GM13977 (cell line): ENCODE measurements around the gene IFNA1.
"Not testable (repeated sequence)": the region's sequence is repeated elsewhere in the genome, so short reads cannot be mapped to it uniquely, and the experiment has no call there.

Experiments
- DNase-seq: peaks from one replicate; pipeline ENCODE4 v3.0.0; 2012; ENCODE audit warnings: low spot score
- CTCF ChIP-seq: IDR thresholded peaks from 2 replicates; pipeline ENCODE4 v1.5.1; 2012; ENCODE audit warnings: mild to moderate bottlenecking, control low read depth; ENCODE audit not compliant: insufficient read depth; ENCODE audit errors: extremely low read depth, missing control alignments
- in situ Hi-C: fragments of 300-500 bp; cut with MboI; formaldehyde crosslinking; loops from one replicate; pipeline ENCODE4 v1.12.0; 2022; ENCODE audit warnings: low sequenced_read_pairs, low pct_unique_long_range_greater_than_20kb, mixed read lengths, inconsistent platforms; ENCODE audit not compliant: unreplicated experiment

The IFNA1 gene

GRCh38 chr9:21415493-21416267, 24.6 kb upstream of the IFNA1 start:
- DNase-seq: no peak
- no peak for TF ChIP-seq CTCF
- in situ Hi-C loops: no loop called here

GRCh38 chr9:21428235-21428634, 12.0 kb upstream of the IFNA1 start:
- no peak for TF ChIP-seq CTCF
- in situ Hi-C loops: loop anchor here (25.0 kb wide), 1 partner anchor 191 kb away; the partner anchor contains the start of genes IFNA14 and IFNA17
- no peak for DNase-seq

GRCh38 chr9:21429191-21429590, 11.0 kb upstream of the IFNA1 start:
- no peak for TF ChIP-seq CTCF
- DNase-seq: no peak
- in situ Hi-C loops: loop anchor here (25.0 kb wide), 1 partner anchor 192 kb away; the partner anchor contains the start of genes IFNA14 and IFNA17

- in situ Hi-C loops: loop anchor here (25.0 kb wide), 1 partner anchor 196 kb away; the partner anchor contains the start of genes IFNA14 and IFNA17
- peak; percentile 6 for DNase-seq
- no peak for TF ChIP-seq CTCF
Measured at GRCh38 chr9:21432672-21433425, 7.4 kb upstream of the IFNA1 start.

- in situ Hi-C loops: loop anchor here (25.0 kb wide), 1 partner anchor 197 kb away; the partner anchor contains the start of genes IFNA14 and IFNA17
- TF ChIP-seq CTCF: peak; percentile 54
- peak; percentile 6 for DNase-seq
Measured at GRCh38 chr9:21434202-21435014, 5.8 kb upstream of the IFNA1 start.

- not testable (repeated sequence) for DNase-seq
- in situ Hi-C loops: loop anchor here (25.0 kb wide), 1 partner anchor 198 kb away; the partner anchor contains the start of genes IFNA14 and IFNA17
Measured at GRCh38 chr9:21435015-21435383, 5.2 kb upstream of the IFNA1 start.
